HepG2 (cell line): ENCODE results near the gene DLX4. TPM values are rescaled to one million over a fixed set of nuclear protein-coding genes. Genes with fewer than 3 reads are reported as not detected.
A peak's percentile ranks its signal among the peaks of the same experiment; 100 is the strongest.

Experiments used
- BRCA1 ChIP-seq: sonication (generic); formaldehyde crosslinking; IDR thresholded peaks from 2 replicates; pipeline ENCODE4 v1.4.0; 2020; ENCODE audit warnings: missing genetic modification reagents
- CEBPG ChIP-seq: IDR thresholded peaks from 2 replicates; pipeline ENCODE4 v1.6.1; 2016
- ELF1 ChIP-seq: sonication (generic); formaldehyde crosslinking; IDR thresholded peaks from 2 replicates; pipeline ENCODE4 v1.4.0; 2020; ENCODE audit warnings: missing genetic modification reagents
- ERF ChIP-seq: IDR thresholded peaks from 2 replicates; pipeline ENCODE4 v1.6.1; 2018; ENCODE audit warnings: missing biosample characterization, missing genetic modification reagents
- IRX3 ChIP-seq: sonication (generic); formaldehyde crosslinking; IDR thresholded peaks from 2 replicates; pipeline ENCODE4 v1.8.1; 2023; ENCODE audit warnings: mild to moderate bottlenecking, low read depth, missing genetic modification reagents, borderline replicate concordance
- KDM4B ChIP-seq: sonication (generic); formaldehyde crosslinking; IDR thresholded peaks from 2 replicates; pipeline ENCODE4 v1.4.0; 2020; ENCODE audit warnings: missing genetic modification reagents
- NKX3-1 ChIP-seq: sonication (generic); formaldehyde crosslinking; IDR thresholded peaks from 2 replicates; pipeline ENCODE4 v1.5.0; 2020; ENCODE audit warnings: missing genetic modification reagents
- ONECUT2 ChIP-seq: sonication (generic); formaldehyde crosslinking; IDR thresholded peaks from 2 replicates; pipeline ENCODE4 v1.4.0; 2020; ENCODE audit warnings: missing genetic modification reagents
- SRY ChIP-seq: sonication (generic); formaldehyde crosslinking; IDR thresholded peaks from 2 replicates; pipeline ENCODE4 v1.8.0; 2022; ENCODE audit warnings: mild to moderate bottlenecking, missing genetic modification reagents
- TBX2 ChIP-seq: sonication (generic); formaldehyde crosslinking; IDR thresholded peaks from 2 replicates; pipeline ENCODE4 v1.5.0; 2020; ENCODE audit warnings: missing genetic modification reagents, mild to moderate bottlenecking, borderline replicate concordance
- TOPORS ChIP-seq: sonication (generic); formaldehyde crosslinking; IDR thresholded peaks from 2 replicates; pipeline ENCODE4 v1.8.0; 2023; ENCODE audit warnings: mild to moderate bottlenecking, missing genetic modification reagents
- ZC3H4 ChIP-seq: sonication (generic); formaldehyde crosslinking; IDR thresholded peaks from 2 replicates; pipeline ENCODE4 v1.4.0; 2020; ENCODE audit warnings: missing genetic modification reagents, borderline replicate concordance
- ZNF136 ChIP-seq: sonication (generic); formaldehyde crosslinking; IDR thresholded peaks from 2 replicates; pipeline ENCODE4 v1.8.1; 2022; ENCODE audit warnings: low read depth, mild to moderate bottlenecking, moderate library complexity, missing genetic modification reagents
- ZNF382 ChIP-seq: sonication (generic); formaldehyde crosslinking; IDR thresholded peaks from 2 replicates; pipeline ENCODE4 v1.5.0; 2020; ENCODE audit warnings: missing genetic modification reagents, mild to moderate bottlenecking, borderline replicate concordance
- ZNF432 ChIP-seq: sonication (generic); formaldehyde crosslinking; IDR thresholded peaks from 2 replicates; pipeline ENCODE4 v1.5.0; 2020; ENCODE audit warnings: missing genetic modification reagents, mild to moderate bottlenecking, borderline replicate concordance
- ZNF7 ChIP-seq: IDR thresholded peaks from 2 replicates; pipeline ENCODE4 v1.6.1; 2016; ENCODE audit warnings: missing biosample characterization, missing genetic modification reagents
- ZNF766 ChIP-seq: sonication (generic); formaldehyde crosslinking; IDR thresholded peaks from 2 replicates; pipeline ENCODE4 v1.5.0; 2020; ENCODE audit warnings: missing genetic modification reagents, borderline replicate concordance
- polyA plus RNA-seq, 8 experiments: library from polyadenylated mRNA; depleted of rRNA in 3 of 8; stranded (reverse) in 7 of 8; unstranded in 1 of 8; fragments of >200 nt; fragmentation: Illumina TruSeq in 4 of 8; extraction: Trizol in 4 of 8; gene quantifications; 2 replicates each; pipeline versions ENCODE4 v1.2.1 to v1.2.3, GENCODE V29; 2011 to 2016; ENCODE audit warnings: low read depth in 4 of 8, missing spikeins in 1 of 8, mixed read lengths in 1 of 8; ENCODE audit not compliant: insufficient read depth in 1 of 8
- total RNA-seq, 5 experiments: library from RNA; depleted of rRNA; stranded (reverse); fragments of >200 nt; fragmentation: Illumina TruSeq; extraction: Trizol; gene quantifications; 2 replicates each; pipeline ENCODE4 v1.2.3, GENCODE V29; 2016; ENCODE audit warnings: low read depth in 1 of 5
- TF ChIP-seq, protein P1 (sequence below): sonication (generic); formaldehyde crosslinking; IDR thresholded peaks from 2 replicates; pipeline ENCODE4 v1.4.0; 2020; ENCODE audit warnings: missing genetic modification reagents
- TF ChIP-seq, protein P2 (sequence below): sonication (generic); formaldehyde crosslinking; IDR thresholded peaks from 2 replicates; pipeline ENCODE4 v1.5.0; 2020; ENCODE audit warnings: mild to moderate bottlenecking, low read depth, missing genetic modification reagents, borderline replicate concordance
- TF ChIP-seq, protein P3 (sequence below): sonication (generic); formaldehyde crosslinking; IDR thresholded peaks from 2 replicates; pipeline ENCODE4 v1.5.1; 2020; ENCODE audit warnings: mild to moderate bottlenecking, missing genetic modification reagents, borderline replicate concordance
- TF ChIP-seq, protein P4 (sequence below): sonication (generic); formaldehyde crosslinking; IDR thresholded peaks from 2 replicates; pipeline ENCODE4 v1.5.1; 2020; ENCODE audit warnings: missing genetic modification reagents, mild to moderate bottlenecking, borderline replicate concordance
- TF ChIP-seq, protein P5 (sequence below): IDR thresholded peaks from 2 replicates; pipeline ENCODE4 v1.6.1; 2012; ENCODE audit warnings: low read depth, low read length, improper control_type of control experiment
- TF ChIP-seq, protein P6 (sequence below): IDR thresholded peaks from 2 replicates; pipeline ENCODE4 v1.6.1; 2016

Gene DLX4
- total and polyA plus RNA-seq, 2 of the 13 experiments (the other 11 are each of a cell fraction or from before 2014, with no cell fraction given) = 0.55 to 2.3 TPM

DNA sequence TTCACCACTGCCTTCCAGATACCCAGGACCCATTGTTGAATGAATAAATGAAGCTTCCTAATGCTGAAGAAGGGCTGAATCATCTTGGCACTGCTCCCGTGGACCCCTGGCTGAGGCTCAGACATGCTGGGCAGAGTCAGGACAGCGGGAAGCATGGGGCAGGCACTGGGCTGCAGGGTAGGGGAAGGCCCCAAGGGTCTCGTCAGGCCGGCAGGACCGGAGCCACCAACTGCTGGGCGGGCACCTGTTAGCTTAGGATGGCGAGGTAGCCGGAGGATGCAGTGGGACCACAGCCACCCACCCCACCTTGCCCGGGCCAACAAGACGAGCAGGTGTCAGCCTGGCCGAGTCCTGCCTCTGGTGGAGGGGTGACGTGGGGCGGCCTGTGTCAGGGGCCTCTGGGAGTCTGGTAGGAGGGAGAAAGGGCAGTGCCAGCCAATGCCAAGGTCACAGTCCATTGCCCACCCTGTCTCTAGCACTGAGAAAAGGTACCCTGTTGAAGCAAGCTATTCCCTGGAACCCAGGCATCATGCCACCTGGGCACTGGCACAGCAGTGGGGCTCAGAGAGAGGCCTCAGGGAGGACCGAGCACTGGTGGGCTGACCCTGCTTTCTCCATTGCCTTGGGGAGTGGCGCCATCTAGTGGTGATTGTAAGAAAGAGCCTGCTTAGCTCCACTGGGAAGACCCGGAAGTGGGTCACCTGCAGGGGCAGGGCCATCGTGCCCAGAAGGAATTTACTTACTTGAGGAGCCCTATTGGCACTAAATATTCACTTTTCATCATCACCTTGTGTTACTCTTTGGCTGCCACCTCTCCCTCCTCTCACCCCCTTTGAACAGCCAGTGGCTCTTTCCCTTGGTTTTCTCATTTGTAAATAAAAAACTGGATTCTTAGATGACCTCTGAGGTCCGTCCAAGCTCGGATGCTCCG lies 29.0 kb downstream of the DLX4 start (continued):
- no peak for TF ChIP-seq ZNF136 (CRISPR knock-in tag)
- TF ChIP-seq, protein P1, sequence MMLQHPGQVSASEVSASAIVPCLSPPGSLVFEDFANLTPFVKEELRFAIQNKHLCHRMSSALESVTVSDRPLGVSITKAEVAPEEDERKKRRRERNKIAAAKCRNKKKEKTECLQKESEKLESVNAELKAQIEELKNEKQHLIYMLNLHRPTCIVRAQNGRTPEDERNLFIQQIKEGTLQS (CRISPR knock-in tag) = no peak
- TF ChIP-seq SRY (CRISPR knock-in tag) = no peak
- TF ChIP-seq, protein P2, sequence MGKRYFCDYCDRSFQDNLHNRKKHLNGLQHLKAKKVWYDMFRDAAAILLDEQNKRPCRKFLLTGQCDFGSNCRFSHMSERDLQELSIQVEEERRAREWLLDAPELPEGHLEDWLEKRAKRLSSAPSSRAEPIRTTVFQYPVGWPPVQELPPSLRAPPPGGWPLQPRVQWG (CRISPR knock-in tag) = no peak
- no peak for TF ChIP-seq ZNF382 (CRISPR knock-in tag)
- no peak for TF ChIP-seq TOPORS (CRISPR knock-in tag)
- TF ChIP-seq, protein P3, sequence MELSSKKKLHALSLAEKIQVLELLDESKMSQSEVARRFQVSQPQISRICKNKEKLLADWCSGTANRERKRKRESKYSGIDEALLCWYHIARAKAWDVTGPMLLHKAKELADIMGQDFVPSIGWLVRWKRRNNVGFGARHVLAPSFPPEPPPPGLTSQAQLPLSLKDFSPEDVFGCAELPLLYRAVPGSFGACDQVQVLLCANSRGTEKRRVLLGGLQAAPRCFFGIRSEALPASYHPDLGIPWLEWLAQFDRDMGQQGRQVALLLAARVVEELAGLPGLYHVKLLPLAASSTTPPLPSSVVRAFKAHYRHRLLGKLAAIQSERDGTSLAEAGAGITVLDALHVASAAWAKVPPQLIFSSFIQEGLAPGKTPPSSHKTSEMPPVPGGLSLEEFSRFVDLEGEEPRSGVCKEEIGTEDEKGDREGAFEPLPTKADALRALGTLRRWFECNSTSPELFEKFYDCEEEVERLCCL = no peak
- no peak for TF ChIP-seq BRCA1 (CRISPR knock-in tag)
- no peak for TF ChIP-seq ZNF7
- TF ChIP-seq, protein P4, sequence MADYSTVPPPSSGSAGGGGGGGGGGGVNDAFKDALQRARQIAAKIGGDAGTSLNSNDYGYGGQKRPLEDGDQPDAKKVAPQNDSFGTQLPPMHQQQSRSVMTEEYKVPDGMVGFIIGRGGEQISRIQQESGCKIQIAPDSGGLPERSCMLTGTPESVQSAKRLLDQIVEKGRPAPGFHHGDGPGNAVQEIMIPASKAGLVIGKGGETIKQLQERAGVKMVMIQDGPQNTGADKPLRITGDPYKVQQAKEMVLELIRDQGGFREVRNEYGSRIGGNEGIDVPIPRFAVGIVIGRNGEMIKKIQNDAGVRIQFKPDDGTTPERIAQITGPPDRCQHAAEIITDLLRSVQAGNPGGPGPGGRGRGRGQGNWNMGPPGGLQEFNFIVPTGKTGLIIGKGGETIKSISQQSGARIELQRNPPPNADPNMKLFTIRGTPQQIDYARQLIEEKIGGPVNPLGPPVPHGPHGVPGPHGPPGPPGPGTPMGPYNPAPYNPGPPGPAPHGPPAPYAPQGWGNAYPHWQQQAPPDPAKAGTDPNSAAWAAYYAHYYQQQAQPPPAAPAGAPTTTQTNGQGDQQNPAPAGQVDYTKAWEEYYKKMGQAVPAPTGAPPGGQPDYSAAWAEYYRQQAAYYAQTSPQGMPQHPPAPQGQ (CRISPR knock-in tag) = 0 out of 2 replicates have a peak, but pooled peaks have one; percentile 34
- TF ChIP-seq ZC3H4 (CRISPR knock-in tag) = no peak
- no peak for TF ChIP-seq ONECUT2 (CRISPR knock-in tag)
- no peak for TF ChIP-seq IRX3
- no peak for TF ChIP-seq KDM4B (CRISPR knock-in tag)
- peak; percentile 18; the same call in 1 of the 2 replicates for TF ChIP-seq CEBPG (CRISPR knock-in tag)
- TF ChIP-seq, protein P5, sequence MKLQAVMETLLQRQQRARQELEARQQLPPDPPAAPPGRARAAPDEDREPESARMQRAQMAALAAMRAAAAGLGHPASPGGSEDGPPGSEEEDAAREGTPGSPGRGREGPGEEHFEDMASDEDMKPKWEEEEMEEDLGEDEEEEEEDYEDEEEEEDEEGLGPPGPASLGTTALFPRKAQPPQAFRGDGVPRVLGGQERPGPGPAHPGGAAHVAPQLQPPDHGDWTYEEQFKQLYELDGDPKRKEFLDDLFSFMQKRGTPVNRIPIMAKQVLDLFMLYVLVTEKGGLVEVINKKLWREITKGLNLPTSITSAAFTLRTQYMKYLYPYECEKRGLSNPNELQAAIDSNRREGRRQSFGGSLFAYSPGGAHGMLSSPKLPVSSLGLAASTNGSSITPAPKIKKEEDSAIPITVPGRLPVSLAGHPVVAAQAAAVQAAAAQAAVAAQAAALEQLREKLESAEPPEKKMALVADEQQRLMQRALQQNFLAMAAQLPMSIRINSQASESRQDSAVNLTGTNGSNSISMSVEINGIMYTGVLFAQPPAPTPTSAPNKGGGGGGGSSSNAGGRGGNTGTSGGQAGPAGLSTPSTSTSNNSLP = no peak
- no peak for TF ChIP-seq ZNF766 (CRISPR knock-in tag)
- 0 out of 2 replicates have a peak, but pooled peaks have one; percentile 44 for TF ChIP-seq ERF
- TF ChIP-seq NKX3-1 (CRISPR knock-in tag) = no peak
- TF ChIP-seq ZNF432 (CRISPR knock-in tag) = no peak
- TF ChIP-seq ELF1 (CRISPR knock-in tag) = peak; percentile 99
- TF ChIP-seq, protein P6, sequence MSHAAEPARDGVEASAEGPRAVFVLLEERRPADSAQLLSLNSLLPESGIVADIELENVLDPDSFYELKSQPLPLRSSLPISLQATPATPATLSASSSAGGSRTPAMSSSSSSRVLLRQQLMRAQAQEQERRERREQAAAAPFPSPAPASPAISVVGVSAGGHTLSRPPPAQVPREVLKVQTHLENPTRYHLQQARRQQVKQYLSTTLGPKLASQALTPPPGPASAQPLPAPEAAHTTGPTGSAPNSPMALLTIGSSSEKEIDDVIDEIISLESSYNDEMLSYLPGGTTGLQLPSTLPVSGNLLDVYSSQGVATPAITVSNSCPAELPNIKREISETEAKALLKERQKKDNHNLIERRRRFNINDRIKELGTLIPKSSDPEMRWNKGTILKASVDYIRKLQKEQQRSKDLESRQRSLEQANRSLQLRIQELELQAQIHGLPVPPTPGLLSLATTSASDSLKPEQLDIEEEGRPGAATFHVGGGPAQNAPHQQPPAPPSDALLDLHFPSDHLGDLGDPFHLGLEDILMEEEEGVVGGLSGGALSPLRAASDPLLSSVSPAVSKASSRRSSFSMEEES (CRISPR knock-in tag) = no peak
- no peak for TF ChIP-seq TBX2
